ENCODE measurements around the gene RPUSD4.

DNA sequence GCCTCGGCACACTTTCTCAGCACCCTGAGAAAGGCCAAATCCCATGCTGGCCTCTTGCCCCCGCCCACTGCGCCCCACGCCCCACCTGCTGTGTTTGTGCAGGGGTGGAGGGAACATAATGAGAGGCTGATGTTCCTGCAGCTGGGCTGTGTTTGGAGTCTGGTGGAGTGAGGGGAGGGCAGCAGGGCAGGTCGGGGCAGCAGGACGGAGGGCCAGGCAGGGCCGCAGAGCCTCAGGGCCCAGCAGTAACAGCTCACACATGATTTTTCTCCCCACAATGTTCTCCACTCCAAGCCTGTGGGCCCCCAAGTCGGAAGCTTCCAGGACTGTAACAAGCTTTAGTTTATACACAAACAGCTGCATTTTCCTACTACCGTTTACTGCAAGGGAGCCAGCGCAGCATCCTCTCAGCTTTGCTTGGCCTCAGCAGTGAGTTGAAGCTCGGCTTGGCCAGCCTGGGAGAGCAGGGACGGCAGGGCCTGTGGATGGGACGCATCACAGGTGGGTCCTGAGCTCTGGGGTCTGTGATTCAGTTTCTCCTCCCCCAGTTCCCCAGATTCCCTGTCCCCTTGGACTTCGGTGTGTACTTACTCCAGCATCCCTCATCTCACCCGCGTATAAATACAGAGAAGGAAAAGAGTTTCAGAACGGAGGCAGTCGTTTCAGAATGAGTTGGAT, 51.0 kb downstream of the RPUSD4 start:
- no peak for TF ChIP-seq EZH2 (IDR thresholded peaks at IDR 0.05)
- TF ChIP-seq CTCF (IDR thresholded peaks at IDR 0.05): no peak
